Activated naive CD8-positive, alpha-beta T cell treated with anti-CD3 and anti-CD28 coated beads, Interleukin-2, amount 50 U/mL, for 16 hours (primary cell): Measurements from ENCODE around the gene IFI27.
"Not testable (repeated sequence)": the region's sequence is repeated elsewhere in the genome, so short reads cannot be mapped to it uniquely, and the experiment has no call there.

Experiments used
- DNase-seq: peaks from one replicate; pipeline ENCODE4 v3.0.0-alpha.2; 2020; ENCODE audit warnings: low read depth, low spot score

IFI27 gene

DNA sequence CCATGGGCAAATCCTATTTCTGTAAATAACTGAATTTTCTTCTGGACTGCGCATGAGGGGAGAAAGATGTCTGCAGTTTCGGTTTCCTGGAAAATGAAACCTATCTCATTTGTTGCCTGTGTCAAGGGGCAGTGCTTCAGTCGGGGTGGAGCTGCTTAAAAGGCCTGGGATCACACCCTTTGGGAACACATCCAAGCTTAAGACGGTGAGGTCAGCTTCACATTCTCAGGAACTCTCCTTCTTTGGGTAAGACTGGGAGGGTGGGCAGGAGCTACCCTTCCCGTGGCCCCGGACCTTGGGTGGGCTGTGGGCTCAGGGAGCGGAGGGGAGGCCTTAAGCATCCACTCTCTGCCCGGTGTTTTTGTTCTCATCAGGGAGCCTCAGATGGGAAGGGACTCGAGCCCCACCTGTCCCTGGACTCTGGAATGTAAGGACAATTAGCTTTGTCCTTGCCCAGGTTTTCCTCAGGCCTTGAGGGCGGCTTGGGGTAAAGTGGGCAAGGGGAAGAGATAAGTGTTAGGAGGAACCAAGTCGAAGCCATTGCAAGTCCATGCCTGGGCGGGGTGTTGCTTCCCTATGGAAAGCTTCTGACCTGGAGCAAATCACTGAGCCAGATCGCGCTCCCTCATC, at the start of gene IFI27:
TSS of gene IFI27 (plus strand) at position 185 of the 630 bp plus-strand sequence.
- no peak for DNase-seq

DNA sequence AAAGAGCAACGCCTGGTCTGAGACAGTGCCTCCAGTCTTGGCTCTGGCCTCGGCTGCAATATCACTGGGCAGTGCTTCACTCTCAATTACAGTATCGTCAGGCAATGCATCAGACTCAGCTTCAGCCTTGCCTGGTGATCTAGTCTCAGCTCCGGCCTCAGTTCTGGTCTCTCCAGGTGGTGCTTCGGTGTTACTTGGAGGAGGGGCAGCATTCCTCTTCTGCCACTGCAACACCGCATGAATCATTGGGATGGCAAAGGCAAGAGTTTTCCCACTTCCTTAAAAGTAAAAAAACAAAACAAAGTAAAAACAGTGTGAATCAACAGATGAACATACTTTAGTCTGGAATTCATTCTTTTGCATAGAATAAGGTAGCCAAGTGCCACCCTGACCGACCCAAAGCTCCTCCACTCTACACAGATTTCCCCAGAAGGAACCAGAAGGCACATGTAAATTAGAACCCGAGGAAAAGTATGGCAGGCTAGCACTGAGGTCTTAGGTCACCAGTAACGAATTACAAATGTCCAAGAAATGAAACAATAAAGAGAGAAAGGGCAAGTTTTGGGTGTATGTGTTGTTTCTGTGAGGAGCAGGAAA, 48.1 kb upstream of the IFI27 start:
- DNase-seq = no peak

DNA sequence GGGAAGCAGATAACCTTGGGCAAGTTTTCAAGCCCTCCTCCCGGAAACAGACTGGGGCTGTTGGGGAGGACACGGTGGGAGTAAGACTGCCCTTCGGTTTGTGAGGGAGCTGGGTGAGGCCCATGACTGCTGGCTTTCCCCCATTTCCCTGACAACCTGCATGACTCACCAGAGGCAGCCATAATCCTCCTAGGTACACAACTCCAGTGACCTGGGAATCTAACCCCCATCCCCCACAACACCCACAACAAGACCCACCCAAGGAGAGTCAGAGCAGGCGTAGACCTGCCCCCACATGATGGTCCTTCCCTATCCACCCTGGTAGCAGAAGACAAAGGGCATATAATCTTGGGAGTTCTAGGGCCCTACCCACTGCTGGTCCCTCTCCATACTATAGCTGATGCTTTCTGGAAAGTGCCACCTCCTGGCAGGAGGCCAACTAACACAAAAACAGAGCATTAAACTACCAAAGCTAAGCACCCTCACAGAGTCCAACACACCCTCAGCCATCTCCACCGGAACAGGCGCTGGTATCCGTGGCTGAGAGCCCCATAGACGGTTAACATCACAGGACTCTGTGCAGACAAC, 44.4 kb upstream of the IFI27 start:
- DNase-seq = no peak

DNA sequence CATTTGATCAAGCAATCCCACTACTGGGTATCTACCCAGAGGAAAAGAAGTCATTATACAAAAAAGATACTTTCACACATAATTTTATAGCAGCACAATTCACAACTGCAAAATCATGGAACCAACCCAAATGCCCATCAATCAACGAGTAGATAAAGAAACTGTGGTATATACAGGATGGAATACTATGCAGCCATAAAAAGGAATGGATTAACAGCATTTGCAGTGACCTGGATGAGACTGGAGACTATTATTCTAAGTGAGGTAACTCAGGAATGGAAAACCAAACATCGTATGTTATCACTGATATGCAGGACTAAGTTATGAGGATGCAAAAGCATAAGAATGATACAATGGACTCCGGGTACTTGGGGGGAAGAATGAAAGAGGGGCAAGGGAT, 38.5 kb upstream of the IFI27 start:
- not testable (repeated sequence) for DNase-seq

DNA sequence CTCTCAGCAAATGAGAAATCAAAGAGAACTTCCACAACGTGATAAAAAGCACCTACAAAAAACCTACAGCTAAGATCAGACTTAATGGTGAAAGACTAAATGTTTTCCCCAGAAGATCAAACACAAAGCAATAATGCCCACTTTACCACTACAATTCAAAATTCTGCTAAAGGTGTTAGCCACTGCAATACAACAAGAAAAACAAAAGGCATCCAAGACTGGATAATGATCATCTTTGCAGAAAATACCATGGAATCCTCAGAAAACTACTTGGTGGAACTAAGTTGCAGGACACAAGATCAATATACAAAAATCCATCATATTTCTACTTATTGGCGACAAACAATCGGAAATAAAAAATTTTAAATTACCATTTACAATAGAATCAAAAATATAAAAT, 36.0 kb upstream of the IFI27 start:
- DNase-seq = no peak

DNA sequence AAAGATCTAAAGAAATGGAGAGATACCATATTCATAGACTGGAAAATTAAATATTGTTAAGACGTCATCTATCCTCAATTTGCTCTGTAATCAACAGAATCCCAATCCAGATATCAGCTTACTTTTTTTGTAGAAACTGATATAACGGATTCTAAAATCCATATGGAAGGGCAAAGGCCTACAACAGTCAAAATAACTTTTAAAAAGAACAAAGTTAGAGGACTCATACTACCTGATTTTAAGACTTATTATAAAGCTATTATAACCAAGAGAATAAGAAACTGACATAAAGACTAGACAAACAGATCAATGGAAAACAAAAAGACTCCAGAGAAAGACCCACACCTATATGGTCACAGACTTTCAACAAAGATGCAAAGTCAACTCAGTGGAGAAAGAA, 35.5 kb upstream of the IFI27 start:
- no peak for DNase-seq

DNA sequence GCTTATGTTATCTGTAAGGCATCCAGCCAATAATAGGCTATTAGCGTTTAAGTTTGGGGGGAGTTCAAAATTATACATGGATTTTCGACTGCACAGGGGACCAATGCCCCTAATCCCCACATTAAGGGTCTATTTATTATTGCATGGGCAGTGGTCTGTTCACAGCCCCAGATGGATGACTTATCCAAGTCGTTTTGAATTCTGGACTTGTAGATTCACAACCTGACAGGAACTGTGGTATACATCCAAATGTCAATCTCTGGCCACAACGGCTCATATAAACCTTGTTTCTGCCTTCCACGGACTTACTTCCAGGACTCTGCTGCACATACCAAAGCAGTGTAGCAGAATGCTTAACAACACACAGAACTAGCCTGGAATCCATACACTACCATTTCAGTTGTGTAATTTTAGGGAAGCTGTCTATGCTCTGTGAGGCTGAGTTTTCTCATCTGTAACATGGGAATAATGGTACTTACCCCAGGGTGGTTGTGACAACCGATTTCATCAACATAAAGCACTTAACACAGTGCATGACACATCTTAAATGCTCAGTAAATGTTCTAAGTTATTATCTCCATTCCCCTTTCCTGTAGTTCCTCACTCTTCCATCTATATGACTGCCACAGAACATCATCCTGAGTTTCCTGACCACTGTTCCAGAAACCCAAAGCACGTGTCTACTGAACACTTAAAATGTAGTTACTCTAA, 33.3 kb upstream of the IFI27 start:
- no peak for DNase-seq

DNA sequence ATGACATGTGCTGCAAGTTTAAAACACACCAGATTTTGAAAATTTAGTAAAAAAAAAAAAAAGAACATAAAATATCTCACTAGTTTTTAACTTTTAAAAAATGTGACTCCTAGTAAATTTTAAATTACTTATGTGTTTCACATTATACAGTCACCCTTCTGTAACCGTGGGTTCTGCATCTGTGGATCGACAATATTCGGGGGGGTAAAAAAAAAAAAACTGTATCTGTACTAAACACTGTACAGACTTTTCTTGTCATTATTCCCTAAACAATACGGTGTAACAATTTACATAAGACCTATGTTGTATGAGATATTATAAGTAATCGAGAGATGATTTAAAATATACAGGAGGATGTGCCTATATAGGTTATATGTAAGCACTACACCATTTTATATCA, 32.7 kb upstream of the IFI27 start:
- DNase-seq = no peak

DNA sequence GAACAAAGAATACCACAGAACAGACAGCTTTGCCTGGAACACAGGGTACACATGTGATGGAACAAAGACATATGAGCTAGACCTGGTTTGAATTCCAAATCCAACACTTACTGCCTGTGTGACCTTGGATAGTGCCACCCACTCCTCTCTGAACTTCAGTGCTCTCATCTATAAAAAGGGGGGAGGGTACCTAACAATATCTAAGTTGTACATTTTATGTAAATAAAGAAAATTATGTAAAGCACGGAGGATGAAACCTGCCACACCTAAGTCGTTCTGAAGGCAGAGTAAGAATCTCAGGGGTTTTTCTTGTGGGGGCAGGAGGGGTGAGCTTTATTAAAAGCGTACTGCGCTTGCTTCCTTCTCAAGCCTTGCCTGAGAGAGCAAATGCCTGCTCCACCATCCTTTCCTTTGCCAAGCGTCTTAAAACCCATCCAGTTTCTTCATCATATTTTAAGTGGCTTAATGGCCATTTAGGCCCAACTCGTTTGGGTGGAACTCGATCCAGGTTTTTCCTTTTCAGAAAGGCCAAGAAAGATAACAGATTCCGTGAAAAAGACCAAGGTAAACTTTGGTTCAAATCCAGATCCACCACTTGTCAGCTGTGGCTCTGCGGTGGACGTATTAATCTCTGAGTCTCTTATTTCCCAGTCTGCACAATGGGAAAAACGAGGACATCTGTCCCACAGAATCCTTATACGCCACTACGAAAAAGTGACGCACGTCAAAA, 30.5 kb upstream of the IFI27 start:
- DNase-seq = no peak

DNA sequence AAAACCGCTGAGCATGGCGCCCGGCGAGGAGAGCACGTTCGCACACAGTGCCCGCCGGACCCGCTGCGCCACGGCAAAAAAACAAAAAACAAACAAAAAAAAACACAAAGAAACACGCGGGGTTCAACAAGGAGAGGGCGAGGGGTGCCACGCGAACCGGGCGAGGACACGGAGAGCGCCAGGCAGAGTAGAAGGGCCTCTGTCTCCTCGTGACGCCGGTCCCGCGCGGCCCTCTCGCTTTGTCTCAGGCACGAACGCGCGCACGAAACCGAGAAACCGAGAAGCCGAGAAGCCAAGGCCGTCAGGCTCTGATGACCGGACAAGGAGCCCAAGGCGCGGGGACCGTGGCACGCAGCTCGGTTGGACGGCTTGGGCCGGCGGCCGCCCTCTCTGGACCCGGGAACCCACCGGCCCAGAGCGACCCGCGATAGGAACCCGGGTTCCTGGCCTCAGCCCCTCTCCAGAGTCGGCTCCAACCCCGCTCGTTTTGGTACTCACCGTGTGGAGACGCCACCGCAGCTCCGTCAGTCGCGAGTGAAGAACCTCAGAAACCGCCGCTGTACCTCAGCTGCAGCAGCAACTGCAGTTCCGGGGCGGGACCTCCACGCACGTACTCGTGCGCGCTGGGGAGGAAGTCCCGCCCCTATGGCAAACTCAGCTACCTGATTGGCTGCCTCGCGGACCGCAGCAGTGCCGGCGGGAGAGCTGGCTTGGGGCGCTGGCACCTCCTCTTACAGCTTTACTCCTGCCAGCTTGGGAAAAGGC, 29.7 kb upstream of the IFI27 start, which contains the start of the genes DDX24 and IFI27L1:
TSS of gene DDX24 (minus strand) at position 582 of the 765 bp plus-strand sequence. CDS start 1,460 bp downstream, outside the sequence.
TSS of gene IFI27L1 (plus strand) at position 690 of the 765 bp plus-strand sequence. CDS start 15,628 bp downstream, outside the sequence.
- peak; percentile 93 for DNase-seq

DNA sequence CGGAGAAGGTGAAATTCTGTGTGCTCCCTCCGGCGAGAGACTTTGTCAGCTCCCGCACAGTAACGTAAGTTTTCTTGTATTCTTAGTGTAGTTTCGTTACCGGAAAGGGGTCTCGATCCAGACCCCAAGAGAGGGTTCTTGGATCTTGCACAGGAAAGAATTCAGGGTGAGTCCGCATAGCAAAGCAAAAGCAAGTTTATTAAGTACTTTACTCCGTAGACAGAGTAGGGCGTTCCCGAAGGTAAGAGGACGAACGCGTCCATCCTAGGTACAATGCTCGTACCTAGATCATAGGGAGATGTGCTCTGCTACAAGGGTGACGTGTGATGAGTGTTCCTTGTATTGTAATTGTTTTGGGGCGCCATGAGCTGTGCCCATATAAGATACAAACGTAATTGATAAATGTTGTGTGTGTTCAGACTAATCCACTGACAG, 29.1 kb upstream of the IFI27 start:
- no peak for DNase-seq

DNA sequence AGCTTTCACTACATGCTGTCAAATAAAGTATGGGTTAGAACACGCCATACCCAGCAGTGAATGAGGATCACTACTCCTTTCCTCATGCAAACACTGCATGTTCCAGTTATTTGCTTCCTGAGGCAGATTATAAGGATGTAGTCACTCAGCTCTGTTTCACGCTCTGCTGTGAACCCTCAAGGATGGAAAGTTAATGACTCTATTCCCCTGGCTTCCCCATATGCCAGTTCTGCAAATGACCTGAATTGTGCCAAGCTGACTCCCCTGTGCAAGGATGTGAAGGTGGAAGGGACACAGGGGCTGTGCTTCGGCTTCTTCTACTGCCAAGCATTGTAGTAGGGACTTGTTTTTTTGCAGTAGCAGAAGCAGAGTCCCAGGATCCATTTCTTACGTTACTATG, 22.6 kb upstream of the IFI27 start:
- DNase-seq = no peak

DNA sequence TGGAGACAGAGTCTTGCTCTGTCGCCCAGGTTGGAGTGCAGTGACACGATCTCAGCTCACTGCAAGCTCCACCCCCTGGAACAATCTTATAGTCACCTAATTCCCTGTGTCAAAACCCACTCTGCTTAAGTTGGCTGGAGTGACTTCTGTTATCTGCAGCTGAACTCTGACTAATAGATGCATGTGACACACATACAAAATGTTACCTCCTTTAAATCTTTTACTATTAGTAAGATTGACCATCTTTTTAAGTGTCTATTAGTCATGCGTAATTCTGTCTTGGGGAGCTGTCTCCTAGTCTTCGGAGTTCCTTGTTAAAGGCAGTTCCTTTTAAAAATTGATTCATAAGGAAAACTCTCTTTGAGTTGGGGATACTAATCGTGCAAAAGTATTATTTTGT, 22.0 kb upstream of the IFI27 start:
- DNase-seq = no peak

DNA sequence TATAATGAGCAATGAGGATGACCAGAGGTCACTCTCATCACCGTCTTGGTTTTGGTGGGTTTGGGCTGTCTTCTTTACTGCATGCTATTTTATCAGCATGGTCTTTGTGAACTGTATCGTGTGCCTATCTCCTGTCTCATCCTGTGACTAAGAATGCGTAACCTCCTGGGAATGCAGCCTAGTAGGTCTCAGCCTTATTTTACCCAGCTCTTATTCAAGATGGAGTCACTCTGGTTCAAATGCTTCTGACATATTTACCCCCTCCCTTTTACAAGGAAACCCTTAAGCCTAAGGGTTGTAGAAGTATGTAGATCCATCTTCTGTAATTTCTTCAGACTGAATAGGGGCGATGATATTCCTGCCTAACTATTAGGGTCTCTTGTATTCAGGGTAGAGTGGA, 21.1 kb upstream of the IFI27 start:
- DNase-seq = no peak

DNA sequence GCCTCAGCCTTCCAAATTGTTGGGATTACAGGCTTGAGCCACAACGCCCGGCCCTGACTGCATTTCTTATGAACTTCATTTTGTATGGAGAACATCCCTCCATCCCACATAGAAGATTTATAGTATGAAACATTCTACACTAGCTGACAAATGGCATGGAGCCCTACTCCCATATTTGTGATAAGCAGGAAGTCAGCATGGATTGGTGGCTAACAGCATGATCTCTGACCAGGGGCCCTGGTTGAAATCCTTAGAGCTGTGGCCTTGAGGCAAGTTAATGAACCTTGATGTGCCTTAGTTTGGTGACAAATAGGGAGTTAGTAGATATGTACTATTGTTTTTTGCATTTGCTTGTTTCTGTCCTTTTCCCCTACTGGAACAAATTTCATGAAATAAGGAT, 17.1 kb upstream of the IFI27 start:
- DNase-seq = no peak

DNA sequence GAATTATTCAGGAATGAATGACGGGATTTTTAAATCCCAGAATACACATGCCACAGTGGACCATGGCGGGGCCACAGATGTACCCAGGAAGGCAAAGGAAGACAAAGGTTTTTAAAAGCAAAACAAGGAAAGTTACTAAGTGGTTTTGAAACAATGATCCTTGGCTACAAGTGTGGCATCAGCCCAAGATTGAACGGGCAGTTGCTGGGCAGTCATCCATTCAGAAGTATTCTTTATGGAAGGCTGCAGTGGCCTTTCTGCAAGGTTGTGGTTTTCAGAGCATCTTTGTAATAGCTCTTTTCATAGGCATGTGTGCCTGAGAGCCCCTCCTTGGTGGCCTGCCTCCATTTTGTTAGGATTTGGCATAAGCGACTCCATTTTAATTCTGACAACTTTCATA, 13.4 kb upstream of the IFI27 start:
- DNase-seq = no peak

DNA sequence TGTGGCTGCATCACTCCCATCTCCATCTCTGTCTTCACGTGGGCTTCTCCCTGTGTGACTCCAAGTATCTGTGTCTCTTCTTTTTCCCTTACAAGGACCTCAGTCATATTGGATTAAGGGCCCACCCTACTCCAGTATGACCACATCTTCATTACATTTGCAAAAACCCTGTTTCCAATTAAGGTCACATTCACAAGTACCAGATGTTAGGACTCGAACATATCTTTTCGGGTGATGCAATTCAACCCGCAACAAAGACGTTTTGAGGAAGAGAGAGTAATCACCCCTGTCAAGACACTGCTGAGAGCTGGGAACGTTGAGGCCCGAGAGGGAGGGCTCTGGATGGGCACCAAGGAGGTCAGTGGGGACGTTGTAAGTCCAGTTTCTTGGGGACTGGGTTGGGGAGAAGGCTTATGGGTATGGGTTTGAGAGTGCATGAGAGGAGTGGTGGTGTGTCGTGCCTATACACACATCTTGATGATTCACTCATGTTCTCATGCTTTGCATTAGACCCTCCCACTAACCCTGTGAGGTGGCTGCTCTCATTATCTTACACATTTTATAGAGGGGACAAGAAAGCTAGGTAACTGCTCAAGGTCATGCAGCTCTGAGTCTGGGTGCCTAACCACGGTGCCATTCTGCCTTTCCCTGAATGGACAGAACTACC, 12.1 kb upstream of the IFI27 start:
- no peak for DNase-seq

DNA sequence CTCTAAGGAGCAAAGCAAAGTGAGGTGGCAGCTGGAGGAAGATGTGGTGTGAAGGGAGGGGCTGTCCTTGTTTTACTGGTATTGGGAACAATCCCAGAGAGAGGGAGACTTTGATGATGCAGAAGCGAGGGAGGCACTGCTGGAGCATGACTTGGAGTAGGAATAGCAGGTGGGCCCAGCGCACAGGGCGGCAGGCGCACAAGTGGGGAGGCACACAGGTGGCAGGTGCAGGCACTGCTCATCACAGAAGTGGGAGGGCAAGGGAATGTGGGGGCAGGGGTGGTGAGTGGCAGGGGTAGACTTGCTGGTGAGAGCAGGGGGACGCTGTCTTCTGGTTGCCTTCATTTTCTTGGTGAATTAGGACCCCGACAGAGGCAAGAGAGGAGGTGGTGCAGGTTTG, 11.5 kb upstream of the IFI27 start:
- DNase-seq = no peak

DNA sequence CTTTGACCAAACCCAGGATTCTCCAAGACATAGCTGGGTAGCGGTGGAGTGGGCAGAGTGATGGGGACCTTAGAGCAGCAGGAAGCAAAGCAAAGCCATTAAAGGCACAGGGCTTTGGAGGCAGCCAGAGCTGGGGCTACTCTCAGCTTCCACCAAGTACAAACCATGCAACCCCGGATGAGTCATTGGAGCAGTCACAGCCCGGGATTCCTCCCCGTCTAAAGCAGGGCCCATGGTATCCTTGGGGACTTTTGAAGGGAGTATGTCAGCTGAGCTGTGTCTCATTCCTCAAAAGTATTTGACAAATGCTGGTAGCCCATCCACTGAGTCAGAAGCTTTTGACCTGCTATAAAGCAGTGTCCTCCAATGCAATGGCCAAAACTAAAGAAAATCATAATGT, 9.7 kb upstream of the IFI27 start:
- DNase-seq = no peak

DNA sequence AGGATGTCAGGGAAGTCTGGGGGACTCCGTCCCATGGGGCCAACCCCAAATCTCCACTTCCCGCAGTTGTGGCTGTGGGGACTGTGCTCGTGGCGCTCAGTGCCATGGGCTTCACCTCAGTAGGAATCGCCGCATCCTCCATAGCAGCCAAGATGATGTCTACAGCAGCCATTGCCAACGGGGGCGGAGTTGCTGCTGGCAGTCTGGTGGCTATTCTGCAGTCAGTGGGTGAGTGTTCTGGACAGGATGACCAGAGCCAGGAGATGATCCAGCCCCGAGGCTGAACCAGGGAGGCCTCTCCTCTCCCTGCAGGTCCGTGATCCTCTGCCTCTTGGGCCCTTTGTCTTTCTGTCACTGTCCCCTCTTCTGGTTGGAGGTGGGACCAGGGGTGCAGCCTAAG, 8.8 kb upstream of the IFI27 start:
- no peak for DNase-seq
